ENCODE measurements around the gene SLC38A6. TPM values are rescaled to one million over a fixed set of nuclear protein-coding genes. Genes with fewer than 3 reads are reported as not detected.

SLC38A6 gene
- total and polyA plus RNA-seq, 2 of the 13 experiments (the other 11 are each of a cell fraction or from before 2014, with no cell fraction given), result 6.9 to 22.1 TPM

- FAIRE-seq, result no peak
- no peaks in the 10 kb centered on the region for H3K79me2 ChIP-seq (ENCODE audit: insufficient read depth, low read length)
- no peak overlapping the region for H2AFZ ChIP-seq (ENCODE audit: low read length)
- 0 out of 2 replicates have a peak, but pooled peaks cover 11% of the 10 kb centered on the region for H3K4me1 ChIP-seq (ENCODE audit: insufficient read depth, low read length)
- intact Hi-C loops (cut with micrococcal nuclease; ENCODE audit: unreplicated experiment) (no loop called here), in situ Hi-C loops (cut with HindIII; ENCODE audit: extremely low pct_ligation_motif_present, low pct_unique_long_range_greater_than_20kb) (no loop called here)
- H3K9ac ChIP-seq (ENCODE audit: insufficient read depth, low read depth, low read length), result no peak overlapping the region
- POLR2A ChIA-PET, result no interaction called here
- WGBS (ENCODE audit: low lambda C conversion rate), result 90% methylated on average over 1 of the region's 1 CpG
- no peak for DNase-seq (ENCODE audit: low spot score)
- no peak overlapping the region for H3K27ac ChIP-seq (ENCODE audit: extremely low read length, insufficient read depth, low read length)
- CTCF ChIA-PET (ENCODE audit: low intra/inter-chr PET ratio, low total read pairs), result no interaction called here
- H3K4me2 ChIP-seq (ENCODE audit: low read depth, low read length), result no peak overlapping the region
- H3K27me3 ChIP-seq (ENCODE audit: control insufficient read depth in 1 of 2, insufficient read depth in 2 of 2, low read length in 2 of 2), result no peaks in the 10 kb centered on the region
- BruUV-seq (replicated peaks), result no TSS peak
- H3K4me3 ChIP-seq (replicated peaks in 1 of 3; ENCODE audit: insufficient read depth in 1 of 3, low read depth in 2 of 3, low read length in 3 of 3), result no peak overlapping the region
- no peak for ATAC-seq
- no peaks in the 10 kb centered on the region for H3K9me3 ChIP-seq (ENCODE audit: low read length)
- no peaks in the 10 kb centered on the region for H3K36me3 ChIP-seq (replicated peaks in 1 of 2; ENCODE audit: control insufficient read depth in 1 of 2, insufficient read depth in 2 of 2, low read length in 2 of 2)
- no peaks in the 10 kb centered on the region for H4K20me1 ChIP-seq (ENCODE audit: insufficient read depth, low read length)
- TF ChIP-seq, protein P1, sequence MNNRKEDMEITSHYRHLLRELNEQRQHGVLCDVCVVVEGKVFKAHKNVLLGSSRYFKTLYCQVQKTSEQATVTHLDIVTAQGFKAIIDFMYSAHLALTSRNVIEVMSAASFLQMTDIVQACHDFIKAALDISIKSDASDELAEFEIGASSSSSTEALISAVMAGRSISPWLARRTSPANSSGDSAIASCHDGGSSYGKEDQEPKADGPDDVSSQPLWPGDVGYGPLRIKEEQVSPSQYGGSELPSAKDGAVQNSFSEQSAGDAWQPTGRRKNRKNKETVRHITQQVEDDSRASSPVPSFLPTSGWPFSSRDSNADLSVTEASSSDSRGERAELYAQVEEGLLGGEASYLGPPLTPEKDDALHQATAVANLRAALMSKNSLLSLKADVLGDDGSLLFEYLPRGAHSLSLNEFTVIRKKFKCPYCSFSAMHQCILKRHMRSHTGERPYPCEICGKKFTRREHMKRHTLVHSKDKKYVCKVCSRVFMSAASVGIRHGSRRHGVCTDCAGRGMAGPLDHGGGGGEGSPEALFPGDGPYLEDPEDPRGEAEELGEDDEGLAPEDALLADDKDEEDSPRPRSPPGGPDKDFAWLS (CRISPR knock-in tag; IDR thresholded peaks at IDR 0.05; ENCODE audit: borderline replicate concordance), result no peak
- TF ChIP-seq ZNF543 (CRISPR knock-in tag; IDR thresholded peaks at IDR 0.05) (no peak), ZNF12 (CRISPR knock-in tag; IDR thresholded peaks at IDR 0.05) (no peak), SP140L (CRISPR knock-in tag; IDR thresholded peaks at IDR 0.05; ENCODE audit: borderline replicate concordance) (no peak), FOXA3 (CRISPR knock-in tag; IDR thresholded peaks at IDR 0.05) (no peak), ZBTB33 (CRISPR knock-in tag; IDR thresholded peaks at IDR 0.05) (no peak), HMG20A (CRISPR knock-in tag; IDR thresholded peaks at IDR 0.05; ENCODE audit: borderline replicate concordance) (no peak), HNF4G (IDR thresholded peaks at IDR 0.05; ENCODE audit: borderline replicate concordance, low read depth, low read length) (no peak), HNF4G (CRISPR knock-in tag; IDR thresholded peaks at IDR 0.05; ENCODE audit: borderline replicate concordance, low read depth) (no peak), HNRNPH1 (optimal IDR thresholded peaks at IDR 0.05; ENCODE audit: low read depth, low read length) (no peak), MAZ (IDR thresholded peaks at IDR 0.05; ENCODE audit: borderline replicate concordance, low read depth, low read length) (no peak), MAZ (CRISPR knock-in tag; IDR thresholded peaks at IDR 0.05; ENCODE audit: low read depth) (no peak), POGZ (CRISPR knock-in tag; IDR thresholded peaks at IDR 0.05) (no peak), ZNF766 (CRISPR knock-in tag; IDR thresholded peaks at IDR 0.05; ENCODE audit: borderline replicate concordance) (no peak), ZBTB49 (CRISPR knock-in tag; IDR thresholded peaks at IDR 0.05; ENCODE audit: borderline replicate concordance) (no peak), PLRG1 (conservative IDR thresholded peaks at IDR 0.05) (no peak), PHF21A (CRISPR knock-in tag; IDR thresholded peaks at IDR 0.05) (no peak)
- TF ChIP-seq, protein P2, sequence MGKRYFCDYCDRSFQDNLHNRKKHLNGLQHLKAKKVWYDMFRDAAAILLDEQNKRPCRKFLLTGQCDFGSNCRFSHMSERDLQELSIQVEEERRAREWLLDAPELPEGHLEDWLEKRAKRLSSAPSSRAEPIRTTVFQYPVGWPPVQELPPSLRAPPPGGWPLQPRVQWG (CRISPR knock-in tag; IDR thresholded peaks at IDR 0.05; ENCODE audit: borderline replicate concordance, low read depth), result no peak
These were observed 107.0 kb downstream of the SLC38A6 start for GRCh38 chr14:61088081-61088480.

Data from HepG2 (cell line).